ENCODE results near the gene SH3RF1.
"Not testable (repeated sequence)": the region's sequence is repeated elsewhere in the genome, so short reads cannot be mapped to it uniquely, and the experiment has no call there.

Gene SH3RF1

GRCh38 chr4:169309326-169309967 is 38.7 kb upstream of the SH3RF1 start:
- no peak for DNase-seq (ENCODE audit: low read depth)
- H3K4me3 ChIP-seq (ENCODE audit: low read length): no peak overlapping the region
- TF ChIP-seq, protein P1, sequence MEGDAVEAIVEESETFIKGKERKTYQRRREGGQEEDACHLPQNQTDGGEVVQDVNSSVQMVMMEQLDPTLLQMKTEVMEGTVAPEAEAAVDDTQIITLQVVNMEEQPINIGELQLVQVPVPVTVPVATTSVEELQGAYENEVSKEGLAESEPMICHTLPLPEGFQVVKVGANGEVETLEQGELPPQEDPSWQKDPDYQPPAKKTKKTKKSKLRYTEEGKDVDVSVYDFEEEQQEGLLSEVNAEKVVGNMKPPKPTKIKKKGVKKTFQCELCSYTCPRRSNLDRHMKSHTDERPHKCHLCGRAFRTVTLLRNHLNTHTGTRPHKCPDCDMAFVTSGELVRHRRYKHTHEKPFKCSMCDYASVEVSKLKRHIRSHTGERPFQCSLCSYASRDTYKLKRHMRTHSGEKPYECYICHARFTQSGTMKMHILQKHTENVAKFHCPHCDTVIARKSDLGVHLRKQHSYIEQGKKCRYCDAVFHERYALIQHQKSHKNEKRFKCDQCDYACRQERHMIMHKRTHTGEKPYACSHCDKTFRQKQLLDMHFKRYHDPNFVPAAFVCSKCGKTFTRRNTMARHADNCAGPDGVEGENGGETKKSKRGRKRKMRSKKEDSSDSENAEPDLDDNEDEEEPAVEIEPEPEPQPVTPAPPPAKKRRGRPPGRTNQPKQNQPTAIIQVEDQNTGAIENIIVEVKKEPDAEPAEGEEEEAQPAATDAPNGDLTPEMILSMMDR (conservative IDR thresholded peaks at IDR 0.05; ENCODE audit: low read depth, low read length): no peak

DNA sequence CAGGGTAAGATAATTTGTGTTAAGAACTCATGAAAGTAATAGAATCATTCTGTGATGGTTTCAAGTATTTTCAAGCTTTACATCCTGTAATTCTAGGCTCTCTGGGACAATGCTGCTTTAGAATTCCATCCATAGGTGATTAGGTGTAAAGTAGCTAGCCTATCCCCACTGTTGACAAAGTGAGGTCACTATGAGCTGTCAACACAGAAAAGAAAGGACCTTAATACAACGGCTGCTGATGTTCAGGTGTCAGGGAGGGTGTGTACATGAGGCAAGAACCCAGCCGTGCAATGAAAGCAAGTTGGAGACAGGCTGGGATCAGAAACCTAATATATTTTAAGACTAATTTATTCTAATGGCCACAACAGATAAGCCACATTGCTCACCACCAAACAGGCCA is 36.8 kb upstream of the SH3RF1 start:
- no peak for DNase-seq (ENCODE audit: low read depth)
- no peak overlapping the region for H3K4me3 ChIP-seq (ENCODE audit: low read length)
- TF ChIP-seq, protein P1 (conservative IDR thresholded peaks at IDR 0.05; ENCODE audit: low read depth, low read length): no peak

- TF ChIP-seq, protein P1 (conservative IDR thresholded peaks at IDR 0.05; ENCODE audit: low read depth, low read length): no peak
- no peak for DNase-seq (ENCODE audit: low read depth)
- no peak overlapping the region for H3K4me3 ChIP-seq (ENCODE audit: low read length)
Measured at GRCh38 chr4:169305651-169306050, 34.9 kb upstream of the SH3RF1 start.

DNA sequence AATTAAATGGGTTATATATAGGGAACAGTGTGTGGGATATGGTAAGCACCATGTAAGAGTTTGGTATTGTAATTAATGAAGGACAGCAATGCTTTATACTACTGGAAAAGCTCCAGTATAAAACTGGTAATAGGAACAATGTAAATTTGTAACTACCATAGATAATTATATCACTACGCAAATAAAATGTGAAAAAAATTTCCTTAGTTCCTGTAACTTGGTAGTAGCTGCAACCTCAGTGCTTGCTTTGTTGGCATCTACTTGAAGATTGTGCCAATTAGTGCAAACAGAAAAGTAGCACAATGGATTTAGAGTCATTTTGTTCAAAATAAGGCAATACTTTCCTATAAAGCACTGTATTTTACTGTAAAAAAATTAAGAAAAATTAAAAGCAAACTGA is 34.4 kb upstream of the SH3RF1 start:
- no peak overlapping the region for H3K4me3 ChIP-seq (ENCODE audit: low read length)
- TF ChIP-seq, protein P1 (conservative IDR thresholded peaks at IDR 0.05; ENCODE audit: low read depth, low read length): no peak

GRCh38 chr4:169295822-169296221 is 25.1 kb upstream of the SH3RF1 start:
- DNase-seq (ENCODE audit: low read depth): no peak
- TF ChIP-seq, protein P1 (conservative IDR thresholded peaks at IDR 0.05; ENCODE audit: low read depth, low read length): no peak

More for the DNA sequence above, 34.4 kb upstream of the SH3RF1 start:
- DNase-seq (ENCODE audit: low read depth): no peak

DNA sequence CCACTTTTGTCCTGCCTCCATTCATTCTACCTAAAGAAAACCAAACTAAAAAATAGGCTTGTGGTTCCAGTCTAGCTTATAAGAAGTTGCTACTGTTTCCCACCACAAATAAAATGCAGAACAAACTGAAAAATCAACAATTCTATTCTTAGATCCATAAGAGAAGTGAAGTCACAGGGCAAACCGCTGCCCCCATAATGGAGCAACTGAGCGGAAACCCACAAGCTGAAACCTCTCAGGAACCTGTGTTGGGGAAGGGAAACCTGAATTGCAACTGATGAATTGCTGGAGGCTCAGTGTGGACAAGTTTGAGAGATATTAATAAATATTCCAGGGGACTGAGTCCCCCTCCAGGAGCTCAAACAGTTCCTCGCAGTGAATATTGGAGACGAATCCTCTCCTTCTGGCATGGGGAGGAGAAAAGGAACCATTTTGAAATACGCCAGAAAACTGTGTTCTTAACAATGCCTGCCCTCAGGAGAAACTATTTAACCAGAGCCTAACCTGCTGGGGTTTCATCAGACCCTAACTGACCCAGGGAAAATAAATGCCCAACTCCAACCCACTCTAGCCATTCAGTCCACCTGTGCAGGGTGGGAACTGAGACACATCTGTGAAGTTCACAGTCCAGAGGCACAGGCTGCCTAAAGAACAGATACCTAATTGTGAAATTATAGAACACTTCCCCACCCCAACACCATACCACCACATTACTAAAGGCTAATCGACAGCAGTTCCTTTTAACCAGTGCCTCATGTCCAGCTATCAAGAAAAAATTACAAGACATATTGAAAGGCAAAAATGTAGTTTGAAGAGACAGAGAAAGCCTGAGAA is 22.8 kb upstream of the SH3RF1 start:
- TF ChIP-seq, protein P1 (conservative IDR thresholded peaks at IDR 0.05; ENCODE audit: low read depth, low read length): no peak
- H3K4me3 ChIP-seq (ENCODE audit: low read length): no peak overlapping the region
- no peak for DNase-seq (ENCODE audit: low read depth)

More at GRCh38 chr4:169295822-169296221, 25.1 kb upstream of the SH3RF1 start:
- H3K4me3 ChIP-seq (ENCODE audit: low read length): no peak overlapping the region

DNA sequence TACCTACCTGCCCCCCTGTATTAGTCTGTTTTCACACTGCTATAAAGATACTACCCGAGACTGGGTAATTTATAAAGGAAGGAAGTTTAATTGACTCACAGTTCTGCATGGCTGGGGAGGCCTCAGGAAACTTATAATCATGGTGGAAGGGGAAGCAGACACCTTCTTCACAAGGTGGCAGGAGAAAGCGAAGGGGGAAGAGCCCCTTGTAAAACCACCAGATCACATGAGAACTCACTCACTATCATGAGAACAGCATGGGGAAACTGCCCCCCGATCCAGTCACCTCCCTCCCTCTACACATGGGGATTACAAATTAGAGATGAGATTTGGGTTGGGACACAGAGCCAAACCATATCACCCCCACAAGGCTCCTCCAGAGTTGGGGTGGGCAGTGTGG is 17.2 kb upstream of the SH3RF1 start:
- DNase-seq (ENCODE audit: low read depth); H3K4me3 ChIP-seq (ENCODE audit: low read length): not testable (repeated sequence)
